ENCODE data around the gene TJP1. TPM values are rescaled to one million over a fixed set of nuclear protein-coding genes. Genes with fewer than 3 reads are reported as not detected.

The TJP1 gene
- total RNA-seq, 1 donor from 2014 or later = 89.3 TPM

- no peak for DNase-seq (ENCODE audit: extremely low spot score, unreplicated experiment)
- peaks cover 13% of the 10 kb centered on the region for H3K9me3 Mint-ChIP-seq
- H3K27me3 Mint-ChIP-seq = no peaks in the 10 kb centered on the region
- H3K27ac Mint-ChIP-seq = no peak overlapping the region
- peaks cover 6% of the 10 kb centered on the region for H3K36me3 Mint-ChIP-seq
- H3K4me3 Mint-ChIP-seq = no peak overlapping the region
- no peak for TF ChIP-seq CTCF (conservative IDR thresholded peaks at IDR 0.05)
- H3K4me1 Mint-ChIP-seq (ENCODE audit: unreplicated experiment) = no peaks in the 10 kb centered on the region
Observed at GRCh38 chr15:29849716-29850115, 27.4 kb upstream of the TJP1 start.

GRCh38 chr15:29849218-29849617, 26.9 kb upstream of the TJP1 start:
- Mint-ChIP-seq H3K9me3 (peaks cover 13% of the 10 kb centered on the region), H3K4me3 (no peak overlapping the region), H3K4me1 (ENCODE audit: unreplicated experiment) (no peaks in the 10 kb centered on the region), H3K27ac (no peak overlapping the region), H3K36me3 (peaks cover 6% of the 10 kb centered on the region), H3K27me3 (no peaks in the 10 kb centered on the region)
- TF ChIP-seq CTCF (conservative IDR thresholded peaks at IDR 0.05) = no peak
- no peak for DNase-seq (ENCODE audit: extremely low spot score, unreplicated experiment)

- H3K27me3 Mint-ChIP-seq = no peaks in the 10 kb centered on the region
- no peaks in the 10 kb centered on the region for H3K4me1 Mint-ChIP-seq (ENCODE audit: unreplicated experiment)
- DNase-seq (ENCODE audit: extremely low spot score, unreplicated experiment) = no peak
- no peak overlapping the region for H3K4me3 Mint-ChIP-seq
- H3K36me3 Mint-ChIP-seq = peaks cover 6% of the 10 kb centered on the region
- TF ChIP-seq CTCF (conservative IDR thresholded peaks at IDR 0.05) = no peak
- peak overlapping the region; percentile 66 for H3K27ac Mint-ChIP-seq
- peaks cover 13% of the 10 kb centered on the region for H3K9me3 Mint-ChIP-seq
Observed at GRCh38 chr15:29844290-29844903, 22.1 kb upstream of the TJP1 start.

- Mint-ChIP-seq H3K9me3 (peaks cover 7% of the 10 kb centered on the region), H3K4me1 (ENCODE audit: unreplicated experiment) (no peaks in the 10 kb centered on the region), H3K27me3 (peaks cover 3% of the 10 kb centered on the region), H3K4me3 (no peak overlapping the region), H3K27ac (no peak overlapping the region), H3K36me3 (peaks cover 6% of the 10 kb centered on the region)
- DNase-seq (ENCODE audit: extremely low spot score, unreplicated experiment) = no peak
- TF ChIP-seq CTCF (conservative IDR thresholded peaks at IDR 0.05) = no peak
Observed at GRCh38 chr15:29842290-29842689, 20.0 kb upstream of the TJP1 start.

- H3K4me1 Mint-ChIP-seq (ENCODE audit: unreplicated experiment) = no peaks in the 10 kb centered on the region
- TF ChIP-seq CTCF (conservative IDR thresholded peaks at IDR 0.05) = no peak
- no peak overlapping the region for H3K27ac Mint-ChIP-seq
- peaks cover 2% of the 10 kb centered on the region for H3K36me3 Mint-ChIP-seq
- DNase-seq (ENCODE audit: extremely low spot score, unreplicated experiment) = no peak
- peaks cover 3% of the 10 kb centered on the region for H3K9me3 Mint-ChIP-seq
- H3K27me3 Mint-ChIP-seq = peaks cover 3% of the 10 kb centered on the region
- no peak overlapping the region for H3K4me3 Mint-ChIP-seq
Observed at GRCh38 chr15:29840926-29841325, 18.7 kb upstream of the TJP1 start.

GRCh38 chr15:29840054-29840453, 17.8 kb upstream of the TJP1 start:
- Mint-ChIP-seq H3K4me3 (no peak overlapping the region), H3K4me1 (ENCODE audit: unreplicated experiment) (no peaks in the 10 kb centered on the region), H3K27ac (no peak overlapping the region), H3K36me3 (no peaks in the 10 kb centered on the region), H3K27me3 (peaks cover 3% of the 10 kb centered on the region), H3K9me3 (no peaks in the 10 kb centered on the region)
- TF ChIP-seq CTCF (conservative IDR thresholded peaks at IDR 0.05) = no peak
- DNase-seq (ENCODE audit: extremely low spot score, unreplicated experiment) = no peak
